ENCODE measurements around the gene CD274. TPM values are rescaled to one million over a fixed set of nuclear protein-coding genes. Genes with fewer than 3 reads are reported as not detected.

Gene CD274
- total RNA-seq, 1 experiment from 2014 or later = 2.5 TPM

DNA sequence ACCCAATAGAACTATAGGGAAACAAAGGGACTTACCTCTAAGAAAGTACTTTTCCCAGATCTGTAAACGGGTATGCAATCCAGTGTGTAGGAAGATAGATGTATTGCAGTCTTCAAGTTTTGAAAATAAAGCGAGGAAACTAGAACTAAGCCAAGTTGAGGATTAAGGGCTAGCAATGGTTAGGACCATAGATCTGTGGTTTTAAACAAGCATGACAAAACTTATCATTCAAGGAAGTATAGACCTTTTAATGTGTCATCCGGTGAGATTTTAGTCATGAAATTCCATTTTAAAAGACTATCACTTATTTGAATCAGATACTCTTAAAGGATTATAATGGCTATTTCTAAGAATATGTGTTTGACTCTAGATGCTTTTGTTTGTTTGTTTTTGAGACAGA, 20.5 kb downstream of the CD274 start:
- no peaks in the 10 kb centered on the region for H3K4me1 ChIP-seq (ENCODE audit: control insufficient read depth in 1 of 2, insufficient read depth in 2 of 2, low read length in 2 of 2)
- no peaks in the 10 kb centered on the region for H3K9me2 ChIP-seq (ENCODE audit: insufficient read depth)
- TF ChIP-seq SP1 (IDR thresholded peaks at IDR 0.05; ENCODE audit: low read depth) = no peak
- no peak for TF ChIP-seq ELF1 (IDR thresholded peaks at IDR 0.05; ENCODE audit: borderline replicate concordance, low read depth)
- TF ChIP-seq, protein P1, sequence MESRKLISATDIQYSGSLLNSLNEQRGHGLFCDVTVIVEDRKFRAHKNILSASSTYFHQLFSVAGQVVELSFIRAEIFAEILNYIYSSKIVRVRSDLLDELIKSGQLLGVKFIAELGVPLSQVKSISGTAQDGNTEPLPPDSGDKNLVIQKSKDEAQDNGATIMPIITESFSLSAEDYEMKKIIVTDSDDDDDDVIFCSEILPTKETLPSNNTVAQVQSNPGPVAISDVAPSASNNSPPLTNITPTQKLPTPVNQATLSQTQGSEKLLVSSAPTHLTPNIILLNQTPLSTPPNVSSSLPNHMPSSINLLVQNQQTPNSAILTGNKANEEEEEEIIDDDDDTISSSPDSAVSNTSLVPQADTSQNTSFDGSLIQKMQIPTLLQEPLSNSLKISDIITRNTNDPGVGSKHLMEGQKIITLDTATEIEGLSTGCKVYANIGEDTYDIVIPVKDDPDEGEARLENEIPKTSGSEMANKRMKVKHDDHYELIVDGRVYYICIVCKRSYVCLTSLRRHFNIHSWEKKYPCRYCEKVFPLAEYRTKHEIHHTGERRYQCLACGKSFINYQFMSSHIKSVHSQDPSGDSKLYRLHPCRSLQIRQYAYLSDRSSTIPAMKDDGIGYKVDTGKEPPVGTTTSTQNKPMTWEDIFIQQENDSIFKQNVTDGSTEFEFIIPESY (IDR thresholded peaks at IDR 0.05; ENCODE audit: extremely low read depth, insufficient replicate concordance, low read length) = no peak
- TF ChIP-seq, protein P2, sequence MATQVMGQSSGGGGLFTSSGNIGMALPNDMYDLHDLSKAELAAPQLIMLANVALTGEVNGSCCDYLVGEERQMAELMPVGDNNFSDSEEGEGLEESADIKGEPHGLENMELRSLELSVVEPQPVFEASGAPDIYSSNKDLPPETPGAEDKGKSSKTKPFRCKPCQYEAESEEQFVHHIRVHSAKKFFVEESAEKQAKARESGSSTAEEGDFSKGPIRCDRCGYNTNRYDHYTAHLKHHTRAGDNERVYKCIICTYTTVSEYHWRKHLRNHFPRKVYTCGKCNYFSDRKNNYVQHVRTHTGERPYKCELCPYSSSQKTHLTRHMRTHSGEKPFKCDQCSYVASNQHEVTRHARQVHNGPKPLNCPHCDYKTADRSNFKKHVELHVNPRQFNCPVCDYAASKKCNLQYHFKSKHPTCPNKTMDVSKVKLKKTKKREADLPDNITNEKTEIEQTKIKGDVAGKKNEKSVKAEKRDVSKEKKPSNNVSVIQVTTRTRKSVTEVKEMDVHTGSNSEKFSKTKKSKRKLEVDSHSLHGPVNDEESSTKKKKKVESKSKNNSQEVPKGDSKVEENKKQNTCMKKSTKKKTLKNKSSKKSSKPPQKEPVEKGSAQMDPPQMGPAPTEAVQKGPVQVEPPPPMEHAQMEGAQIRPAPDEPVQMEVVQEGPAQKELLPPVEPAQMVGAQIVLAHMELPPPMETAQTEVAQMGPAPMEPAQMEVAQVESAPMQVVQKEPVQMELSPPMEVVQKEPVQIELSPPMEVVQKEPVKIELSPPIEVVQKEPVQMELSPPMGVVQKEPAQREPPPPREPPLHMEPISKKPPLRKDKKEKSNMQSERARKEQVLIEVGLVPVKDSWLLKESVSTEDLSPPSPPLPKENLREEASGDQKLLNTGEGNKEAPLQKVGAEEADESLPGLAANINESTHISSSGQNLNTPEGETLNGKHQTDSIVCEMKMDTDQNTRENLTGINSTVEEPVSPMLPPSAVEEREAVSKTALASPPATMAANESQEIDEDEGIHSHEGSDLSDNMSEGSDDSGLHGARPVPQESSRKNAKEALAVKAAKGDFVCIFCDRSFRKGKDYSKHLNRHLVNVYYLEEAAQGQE (IDR thresholded peaks at IDR 0.05; ENCODE audit: low read depth) = no peak
- TF ChIP-seq, protein P3, sequence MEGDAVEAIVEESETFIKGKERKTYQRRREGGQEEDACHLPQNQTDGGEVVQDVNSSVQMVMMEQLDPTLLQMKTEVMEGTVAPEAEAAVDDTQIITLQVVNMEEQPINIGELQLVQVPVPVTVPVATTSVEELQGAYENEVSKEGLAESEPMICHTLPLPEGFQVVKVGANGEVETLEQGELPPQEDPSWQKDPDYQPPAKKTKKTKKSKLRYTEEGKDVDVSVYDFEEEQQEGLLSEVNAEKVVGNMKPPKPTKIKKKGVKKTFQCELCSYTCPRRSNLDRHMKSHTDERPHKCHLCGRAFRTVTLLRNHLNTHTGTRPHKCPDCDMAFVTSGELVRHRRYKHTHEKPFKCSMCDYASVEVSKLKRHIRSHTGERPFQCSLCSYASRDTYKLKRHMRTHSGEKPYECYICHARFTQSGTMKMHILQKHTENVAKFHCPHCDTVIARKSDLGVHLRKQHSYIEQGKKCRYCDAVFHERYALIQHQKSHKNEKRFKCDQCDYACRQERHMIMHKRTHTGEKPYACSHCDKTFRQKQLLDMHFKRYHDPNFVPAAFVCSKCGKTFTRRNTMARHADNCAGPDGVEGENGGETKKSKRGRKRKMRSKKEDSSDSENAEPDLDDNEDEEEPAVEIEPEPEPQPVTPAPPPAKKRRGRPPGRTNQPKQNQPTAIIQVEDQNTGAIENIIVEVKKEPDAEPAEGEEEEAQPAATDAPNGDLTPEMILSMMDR (IDR thresholded peaks at IDR 0.05 in 2 of 3, conservative IDR thresholded peaks at IDR 0.05 in 1 of 3; ENCODE audit: borderline replicate concordance in 1 of 3, insufficient read depth in 1 of 3, low read depth in 2 of 3, low read length in 2 of 3) = no peak
- TF ChIP-seq CEBPB (IDR thresholded peaks at IDR 0.05; ENCODE audit: low read depth) = no peak
- no peak for TF ChIP-seq ZNF274 (IDR thresholded peaks at IDR 0.05; ENCODE audit: low read depth, low read length)
- TF ChIP-seq ZFX (IDR thresholded peaks at IDR 0.05) = no peak
- TF ChIP-seq, protein P4, sequence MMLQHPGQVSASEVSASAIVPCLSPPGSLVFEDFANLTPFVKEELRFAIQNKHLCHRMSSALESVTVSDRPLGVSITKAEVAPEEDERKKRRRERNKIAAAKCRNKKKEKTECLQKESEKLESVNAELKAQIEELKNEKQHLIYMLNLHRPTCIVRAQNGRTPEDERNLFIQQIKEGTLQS (IDR thresholded peaks at IDR 0.05) = no peak
- no peak for TF ChIP-seq JUND (IDR thresholded peaks at IDR 0.05)
- TF ChIP-seq RAD21 (IDR thresholded peaks at IDR 0.05; ENCODE audit: low read depth) = no peak
- TF ChIP-seq EZH2 (IDR thresholded peaks at IDR 0.05) = no peak
- TF ChIP-seq SIN3A (IDR thresholded peaks at IDR 0.05; ENCODE audit: low read depth) = no peak
- no peak for TF ChIP-seq CBX3 (IDR thresholded peaks at IDR 0.05; ENCODE audit: low read depth)
- no peak for TF ChIP-seq TCF7L2 (IDR thresholded peaks at IDR 0.05; ENCODE audit: borderline replicate concordance, extremely low read depth, insufficient read depth, insufficient read length)
- no peak for TF ChIP-seq EGR1 (IDR thresholded peaks at IDR 0.05; ENCODE audit: low read depth)
- no peak for TF ChIP-seq POLR2A (IDR thresholded peaks at IDR 0.05; ENCODE audit: borderline replicate concordance, extremely low read depth, insufficient read depth, insufficient read length)
- TF ChIP-seq, protein P5, sequence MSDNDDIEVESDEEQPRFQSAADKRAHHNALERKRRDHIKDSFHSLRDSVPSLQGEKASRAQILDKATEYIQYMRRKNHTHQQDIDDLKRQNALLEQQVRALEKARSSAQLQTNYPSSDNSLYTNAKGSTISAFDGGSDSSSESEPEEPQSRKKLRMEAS (IDR thresholded peaks at IDR 0.05) = no peak
- no peak for TF ChIP-seq POLR2AphosphoS5 (IDR thresholded peaks at IDR 0.05; ENCODE audit: low read depth, low read length)
- ChIA-PET CTCF (no interaction called here), POLR2A (no interaction called here), RAD21 (ENCODE audit: low non-redundant PET in 1 of 2, low total read pairs in 2 of 2, uncharacterized antibody in 2 of 2, unreplicated experiment in 2 of 2) (no interaction called here)
- no peak overlapping the region for H2AFZ ChIP-seq (ENCODE audit: low read depth, low read length, poor library complexity, severe bottlenecking)
- DNase-seq (ENCODE audit: low read depth, low spot score) = no peak
- no peak overlapping the region for H3K4me2 ChIP-seq (ENCODE audit: low read length)
- ATAC-seq = no peak
- H4K20me1 ChIP-seq (ENCODE audit: insufficient read depth) = no peaks in the 10 kb centered on the region
- H3K27ac ChIP-seq (ENCODE audit: low read depth, low read length) = no peak overlapping the region
- H3K4me3 ChIP-seq (replicated peaks in 1 of 2; ENCODE audit: low read depth in 1 of 2, low read length in 2 of 2) = no peak overlapping the region
- no peaks in the 10 kb centered on the region for H3K79me2 ChIP-seq (ENCODE audit: insufficient read depth, low read length)
- intact Hi-C loops (cut with micrococcal nuclease) = no loop called here
- no peak overlapping the region for H3K9ac ChIP-seq (ENCODE audit: low read length)
- no TSS peak for BruUV-seq (replicated peaks)
- no peaks in the 10 kb centered on the region for H3K27me3 ChIP-seq (ENCODE audit: insufficient read depth, low read length)
- H3K9me3 ChIP-seq (ENCODE audit: control insufficient read depth in 1 of 2, insufficient read depth in 1 of 2, low read depth in 1 of 2, low read length in 2 of 2) = no peaks in the 10 kb centered on the region
- no peaks in the 10 kb centered on the region for H3K36me3 ChIP-seq (ENCODE audit: control insufficient read depth in 1 of 2, insufficient read depth in 2 of 2, low read length in 2 of 2)
